GM12892 (cell line): ENCODE measurements around the gene SERPINI1.

Source experiments
- POLR2AphosphoS5 ChIP-seq: IDR thresholded peaks from 2 replicates; pipeline ENCODE4 v1.6.1; 2011; ENCODE audit warnings: low read depth, low read length, control low read depth
- TAF1 ChIP-seq: IDR thresholded peaks from 2 replicates; pipeline ENCODE4 v1.6.1; 2011; ENCODE audit warnings: low read depth, mild to moderate bottlenecking, control low read depth, low read length, borderline replicate concordance

- TF ChIP-seq POLR2AphosphoS5 = no peak
- no peak for TF ChIP-seq TAF1
These were observed 3.8 kb downstream of the SERPINI1 start for GRCh38 chr3:167739190-167739810.
